ENCODE results near the gene FOXB1. TPM values are rescaled to one million over a fixed set of nuclear protein-coding genes. Genes with fewer than 3 reads are reported as not detected.

The FOXB1 gene
- total RNA-seq, 1 donor from 2014 or later = not detected

- Mint-ChIP-seq H3K4me3 (ENCODE audit: unreplicated experiment) (no peak overlapping the region), H3K27ac (ENCODE audit: unreplicated experiment) (no peak overlapping the region), H3K9me3 (ENCODE audit: unreplicated experiment) (no peaks in the 10 kb centered on the region), H3K36me3 (ENCODE audit: unreplicated experiment) (peaks cover 2% of the 10 kb centered on the region), H3K27me3 (ENCODE audit: unreplicated experiment) (peaks cover 97% of the 10 kb centered on the region), H3K4me1 (ENCODE audit: unreplicated experiment) (peaks cover 9% of the 10 kb centered on the region)
- no peak for DNase-seq (ENCODE audit: extremely low spot score, unreplicated experiment)
- TF ChIP-seq CTCF (IDR thresholded peaks at IDR 0.05) = no peak
Measured at GRCh38 chr15:59998950-59999611, 5.0 kb upstream of the FOXB1 start.

- Mint-ChIP-seq H3K36me3 (ENCODE audit: unreplicated experiment) (peaks cover 2% of the 10 kb centered on the region), H3K27ac (ENCODE audit: unreplicated experiment) (no peak overlapping the region), H3K27me3 (ENCODE audit: unreplicated experiment) (peaks cover 94% of the 10 kb centered on the region), H3K4me3 (ENCODE audit: unreplicated experiment) (no peak overlapping the region), H3K9me3 (ENCODE audit: unreplicated experiment) (no peaks in the 10 kb centered on the region), H3K4me1 (ENCODE audit: unreplicated experiment) (peaks cover 12% of the 10 kb centered on the region)
- no peak for DNase-seq (ENCODE audit: extremely low spot score, unreplicated experiment)
- no peak for TF ChIP-seq CTCF (IDR thresholded peaks at IDR 0.05)
Measured at GRCh38 chr15:59999612-60000112, 4.4 kb upstream of the FOXB1 start.

GRCh38 chr15:60000113-60000823 lies 3.8 kb upstream of the FOXB1 start:
- no peaks in the 10 kb centered on the region for H3K9me3 Mint-ChIP-seq (ENCODE audit: unreplicated experiment)
- H3K4me1 Mint-ChIP-seq (ENCODE audit: unreplicated experiment) = peaks cover 17% of the 10 kb centered on the region
- peaks cover 94% of the 10 kb centered on the region for H3K27me3 Mint-ChIP-seq (ENCODE audit: unreplicated experiment)
- H3K27ac Mint-ChIP-seq (ENCODE audit: unreplicated experiment) = no peak overlapping the region
- TF ChIP-seq CTCF (IDR thresholded peaks at IDR 0.05) = no peak
- H3K36me3 Mint-ChIP-seq (ENCODE audit: unreplicated experiment) = peaks cover 2% of the 10 kb centered on the region
- DNase-seq (ENCODE audit: extremely low spot score, unreplicated experiment) = no peak
- H3K4me3 Mint-ChIP-seq (ENCODE audit: unreplicated experiment) = no peak overlapping the region

- Mint-ChIP-seq H3K4me1 (ENCODE audit: unreplicated experiment) (peaks cover 24% of the 10 kb centered on the region), H3K4me3 (ENCODE audit: unreplicated experiment) (no peak overlapping the region), H3K36me3 (ENCODE audit: unreplicated experiment) (peaks cover 2% of the 10 kb centered on the region), H3K27me3 (ENCODE audit: unreplicated experiment) (peaks cover 94% of the 10 kb centered on the region), H3K27ac (ENCODE audit: unreplicated experiment) (no peak overlapping the region), H3K9me3 (ENCODE audit: unreplicated experiment) (no peaks in the 10 kb centered on the region)
- no peak for TF ChIP-seq CTCF (IDR thresholded peaks at IDR 0.05)
- DNase-seq (ENCODE audit: extremely low spot score, unreplicated experiment) = no peak
Measured at GRCh38 chr15:60000824-60001609, 3.1 kb upstream of the FOXB1 start.
